ENCODE data around the gene THSD4. TPM values are rescaled to one million over a fixed set of nuclear protein-coding genes. Genes with fewer than 3 reads are reported as not detected.

The THSD4 gene
- total and polyA plus RNA-seq, 9 of the 15 experiments (the other 6 are each of a cell fraction or from before 2014, with no cell fraction given): 0.04 TPM; not detected in 5

DNA sequence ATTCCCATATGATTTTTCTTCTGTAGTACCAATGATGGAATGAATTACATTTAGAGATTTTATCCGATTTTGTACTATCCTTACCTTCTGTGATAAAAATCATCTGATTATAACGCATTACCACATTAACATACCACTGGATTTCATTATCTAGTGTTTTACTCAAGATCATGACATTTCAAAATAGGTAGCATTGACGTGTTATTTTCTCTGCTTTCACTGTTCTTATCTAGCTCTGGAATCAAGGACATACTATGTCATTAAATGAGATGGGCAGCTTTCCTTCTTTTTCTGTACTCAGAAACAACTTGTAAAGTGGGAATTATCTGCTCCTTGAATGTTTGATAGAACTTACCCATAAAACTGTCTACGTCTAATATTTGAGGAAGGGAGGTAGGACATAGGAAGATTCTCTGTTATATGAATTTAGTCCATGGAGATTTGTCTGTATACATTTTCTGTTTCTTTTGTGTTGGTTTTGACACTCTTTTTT lies 511.4 kb downstream of the THSD4 start (continued):
- TF ChIP-seq, protein P1, sequence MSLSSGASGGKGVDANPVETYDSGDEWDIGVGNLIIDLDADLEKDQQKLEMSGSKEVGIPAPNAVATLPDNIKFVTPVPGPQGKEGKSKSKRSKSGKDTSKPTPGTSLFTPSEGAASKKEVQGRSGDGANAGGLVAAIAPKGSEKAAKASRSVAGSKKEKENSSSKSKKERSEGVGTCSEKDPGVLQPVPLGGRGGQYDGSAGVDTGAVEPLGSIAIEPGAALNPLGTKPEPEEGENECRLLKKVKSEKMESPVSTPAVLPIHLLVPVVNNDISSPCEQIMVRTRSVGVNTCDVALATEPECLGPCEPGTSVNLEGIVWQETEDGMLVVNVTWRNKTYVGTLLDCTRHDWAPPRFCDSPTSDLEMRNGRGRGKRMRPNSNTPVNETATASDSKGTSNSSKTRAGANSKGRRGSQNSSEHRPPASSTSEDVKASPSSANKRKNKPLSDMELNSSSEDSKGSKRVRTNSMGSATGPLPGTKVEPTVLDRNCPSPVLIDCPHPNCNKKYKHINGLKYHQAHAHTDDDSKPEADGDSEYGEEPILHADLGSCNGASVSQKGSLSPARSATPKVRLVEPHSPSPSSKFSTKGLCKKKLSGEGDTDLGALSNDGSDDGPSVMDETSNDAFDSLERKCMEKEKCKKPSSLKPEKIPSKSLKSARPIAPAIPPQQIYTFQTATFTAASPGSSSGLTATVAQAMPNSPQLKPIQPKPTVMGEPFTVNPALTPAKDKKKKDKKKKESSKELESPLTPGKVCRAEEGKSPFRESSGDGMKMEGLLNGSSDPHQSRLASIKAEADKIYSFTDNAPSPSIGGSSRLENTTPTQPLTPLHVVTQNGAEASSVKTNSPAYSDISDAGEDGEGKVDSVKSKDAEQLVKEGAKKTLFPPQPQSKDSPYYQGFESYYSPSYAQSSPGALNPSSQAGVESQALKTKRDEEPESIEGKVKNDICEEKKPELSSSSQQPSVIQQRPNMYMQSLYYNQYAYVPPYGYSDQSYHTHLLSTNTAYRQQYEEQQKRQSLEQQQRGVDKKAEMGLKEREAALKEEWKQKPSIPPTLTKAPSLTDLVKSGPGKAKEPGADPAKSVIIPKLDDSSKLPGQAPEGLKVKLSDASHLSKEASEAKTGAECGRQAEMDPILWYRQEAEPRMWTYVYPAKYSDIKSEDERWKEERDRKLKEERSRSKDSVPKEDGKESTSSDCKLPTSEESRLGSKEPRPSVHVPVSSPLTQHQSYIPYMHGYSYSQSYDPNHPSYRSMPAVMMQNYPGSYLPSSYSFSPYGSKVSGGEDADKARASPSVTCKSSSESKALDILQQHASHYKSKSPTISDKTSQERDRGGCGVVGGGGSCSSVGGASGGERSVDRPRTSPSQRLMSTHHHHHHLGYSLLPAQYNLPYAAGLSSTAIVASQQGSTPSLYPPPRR (CRISPR knock-in tag; IDR thresholded peaks at IDR 0.05; ENCODE audit: borderline replicate concordance): no peak
- no peak for TF ChIP-seq NCOA4 (IDR thresholded peaks at IDR 0.05; ENCODE audit: partially characterized antibody)
- TF ChIP-seq, protein P2, sequence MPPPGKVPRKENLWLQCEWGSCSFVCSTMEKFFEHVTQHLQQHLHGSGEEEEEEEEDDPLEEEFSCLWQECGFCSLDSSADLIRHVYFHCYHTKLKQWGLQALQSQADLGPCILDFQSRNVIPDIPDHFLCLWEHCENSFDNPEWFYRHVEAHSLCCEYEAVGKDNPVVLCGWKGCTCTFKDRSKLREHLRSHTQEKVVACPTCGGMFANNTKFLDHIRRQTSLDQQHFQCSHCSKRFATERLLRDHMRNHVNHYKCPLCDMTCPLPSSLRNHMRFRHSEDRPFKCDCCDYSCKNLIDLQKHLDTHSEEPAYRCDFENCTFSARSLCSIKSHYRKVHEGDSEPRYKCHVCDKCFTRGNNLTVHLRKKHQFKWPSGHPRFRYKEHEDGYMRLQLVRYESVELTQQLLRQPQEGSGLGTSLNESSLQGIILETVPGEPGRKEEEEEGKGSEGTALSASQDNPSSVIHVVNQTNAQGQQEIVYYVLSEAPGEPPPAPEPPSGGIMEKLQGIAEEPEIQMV (tag; conservative IDR thresholded peaks at IDR 0.05; ENCODE audit: low read depth): no peak

DNA sequence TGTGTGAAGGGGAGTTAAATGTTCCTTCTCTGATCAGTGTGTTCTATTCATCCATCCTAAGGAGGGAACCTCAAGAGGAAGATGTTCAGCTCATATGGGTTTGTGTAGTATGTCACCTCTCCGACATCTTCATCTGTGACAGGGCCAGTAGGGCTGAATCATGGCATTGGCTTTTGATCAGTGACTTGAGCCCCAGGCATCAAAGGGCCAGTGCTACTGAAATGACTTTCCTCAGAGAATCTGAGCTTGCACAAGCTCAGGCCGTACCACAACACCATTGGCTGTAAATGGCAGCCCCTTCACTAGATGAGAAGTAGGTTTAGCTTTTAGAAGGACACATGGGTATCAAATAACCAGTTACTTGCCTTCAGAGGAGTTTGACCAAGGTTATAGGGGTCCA lies 511.9 kb downstream of the THSD4 start:
- WGBS (ENCODE audit: insufficient coverage, low coverage, missing lambda C conversion rate): 0% methylated on average over 2 of the region's 2 CpGs
- ChIA-PET CTCF (ENCODE audit: low intra/inter-chr PET ratio) (no interaction called here), POLR2A (interaction anchor here (2.1 kb wide), 1 partner anchor 10 kb away, joined by 4 read pairs; no protein-coding TSS in a partner anchor)
- H3K4me3 ChIP-seq: no peak overlapping the region
- H2AFZ ChIP-seq (ENCODE audit: low read depth, low read length): no peak overlapping the region
- no peaks in the 10 kb centered on the region for H3K9me1 ChIP-seq (ENCODE audit: control insufficient read depth, insufficient read depth, low read length)
- no peak overlapping the region for H3K9ac ChIP-seq (ENCODE audit: insufficient read depth in 1 of 2, low read depth in 2 of 2, low read length in 2 of 2)
- intact Hi-C loops (cut with micrococcal nuclease): no loop called here
- H3K4me2 ChIP-seq (ENCODE audit: insufficient read depth, low read length): no peak overlapping the region
- H4K20me1 ChIP-seq (replicated peaks; ENCODE audit: control insufficient read depth, insufficient read depth, low read length): no peaks in the 10 kb centered on the region
- ATAC-seq (no peak), DNase-seq (ENCODE audit: extremely low read depth in 1 of 4, low spot score in 3 of 4) (no peak), FAIRE-seq (no peak)
- H3K9me3 ChIP-seq (replicated peaks; ENCODE audit: control insufficient read depth, insufficient read depth, low read depth, low read length): no peaks in the 10 kb centered on the region
- no peak overlapping the region for H3K27ac ChIP-seq (ENCODE audit: extremely low read depth, low read depth, low read length)
- TF ChIP-seq CEBPG (CRISPR knock-in tag; IDR thresholded peaks at IDR 0.05) (no peak), CEBPG (tag; conservative IDR thresholded peaks at IDR 0.05 in 1 of 2, IDR thresholded peaks at IDR 0.05 in 1 of 2) (no peak), MTA2 (IDR thresholded peaks at IDR 0.05; ENCODE audit: low read depth) (no peak), MCM2 (IDR thresholded peaks at IDR 0.05; ENCODE audit: low read depth) (no peak), ZNF785 (CRISPR knock-in tag; IDR thresholded peaks at IDR 0.05) (no peak), TAF7 (tag; IDR thresholded peaks at IDR 0.05) (no peak), TRIM24 (IDR thresholded peaks at IDR 0.05) (no peak), POLR2AphosphoS2 (IDR thresholded peaks at IDR 0.05; ENCODE audit: low read length) (no peak), SMARCA4 (IDR thresholded peaks at IDR 0.05) (no peak), RBM17 (IDR thresholded peaks at IDR 0.05; ENCODE audit: borderline replicate concordance, low read depth, low read length) (no peak)
- TF ChIP-seq, protein P3, sequence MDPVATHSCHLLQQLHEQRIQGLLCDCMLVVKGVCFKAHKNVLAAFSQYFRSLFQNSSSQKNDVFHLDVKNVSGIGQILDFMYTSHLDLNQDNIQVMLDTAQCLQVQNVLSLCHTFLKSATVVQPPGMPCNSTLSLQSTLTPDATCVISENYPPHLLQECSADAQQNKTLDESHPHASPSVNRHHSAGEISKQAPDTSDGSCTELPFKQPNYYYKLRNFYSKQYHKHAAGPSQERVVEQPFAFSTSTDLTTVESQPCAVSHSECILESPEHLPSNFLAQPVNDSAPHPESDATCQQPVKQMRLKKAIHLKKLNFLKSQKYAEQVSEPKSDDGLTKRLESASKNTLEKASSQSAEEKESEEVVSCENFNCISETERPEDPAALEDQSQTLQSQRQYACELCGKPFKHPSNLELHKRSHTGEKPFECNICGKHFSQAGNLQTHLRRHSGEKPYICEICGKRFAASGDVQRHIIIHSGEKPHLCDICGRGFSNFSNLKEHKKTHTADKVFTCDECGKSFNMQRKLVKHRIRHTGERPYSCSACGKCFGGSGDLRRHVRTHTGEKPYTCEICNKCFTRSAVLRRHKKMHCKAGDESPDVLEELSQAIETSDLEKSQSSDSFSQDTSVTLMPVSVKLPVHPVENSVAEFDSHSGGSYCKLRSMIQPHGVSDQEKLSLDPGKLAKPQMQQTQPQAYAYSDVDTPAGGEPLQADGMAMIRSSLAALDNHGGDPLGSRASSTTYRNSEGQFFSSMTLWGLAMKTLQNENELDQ (CRISPR knock-in tag; IDR thresholded peaks at IDR 0.05; ENCODE audit: borderline replicate concordance): no peak
- no TSS peak for BruUV-seq (replicated peaks)
- H3K79me2 ChIP-seq (ENCODE audit: control insufficient read depth, insufficient read depth, low read length): no peaks in the 10 kb centered on the region
- H3K4me1 ChIP-seq (replicated peaks in 1 of 2; ENCODE audit: control insufficient read depth in 2 of 2, insufficient read depth in 2 of 2, low read length in 2 of 2): no peaks in the 10 kb centered on the region
- no peaks in the 10 kb centered on the region; a peak in 1 of 5 replicates for H3K27me3 ChIP-seq (ENCODE audit: control insufficient read depth in 2 of 2, insufficient read depth in 2 of 2, low read length in 2 of 2)
- in situ Hi-C loops (cut with MboI): no loop called here
- no peaks in the 10 kb centered on the region for H3K36me3 ChIP-seq (ENCODE audit: control insufficient read depth, insufficient read depth, low read length)
